HG02885 (cell line): ENCODE data around the gene CANX.
A peak's percentile ranks its signal among the peaks of the same experiment; 100 is the strongest.
"Not testable (repeated sequence)": the region's sequence is repeated elsewhere in the genome, so short reads cannot be mapped to it uniquely, and the experiment has no call there.

ENCODE experiments used
- ATAC-seq: cut with Tn5 transposase; IDR thresholded peaks from one replicate; pipeline ENCODE4 v1.9.1; 2021; ENCODE audit warnings: mild to moderate bottlenecking; ENCODE audit not compliant: unreplicated experiment, poor library complexity

The CANX gene

GRCh38 chr5:179698935-179699615 is at the start of gene CANX:
CANX (plus strand) TSS chr5:179698967; CDS start chr5:179705682, 6,715 bp downstream.
- no peak for ATAC-seq

- ATAC-seq, result not testable (repeated sequence)
These were observed 49.5 kb upstream of the CANX start for GRCh38 chr5:179649166-179649703.

GRCh38 chr5:179650245-179650644 is 48.5 kb upstream of the CANX start:
- ATAC-seq, result not testable (repeated sequence)

GRCh38 chr5:179653135-179653534 is 45.6 kb upstream of the CANX start:
- ATAC-seq, result not testable (repeated sequence)

GRCh38 chr5:179657302-179658178 is 41.2 kb upstream of the CANX start:
- ATAC-seq, result peak; percentile 90

- ATAC-seq, result peak; percentile 64
These were observed 40.4 kb upstream of the CANX start for GRCh38 chr5:179658179-179658856.

- not testable (repeated sequence) for ATAC-seq
These were observed 37.1 kb upstream of the CANX start for GRCh38 chr5:179661647-179662046.

- no peak for ATAC-seq
These were observed 30.4 kb upstream of the CANX start for GRCh38 chr5:179668391-179668790.

- peak; percentile 86 for ATAC-seq
These were observed 20.3 kb upstream of the CANX start for GRCh38 chr5:179678223-179679013.

- ATAC-seq, result peak; percentile 44
These were observed 19.6 kb upstream of the CANX start for GRCh38 chr5:179679014-179679674.

- no peak for ATAC-seq
These were observed 18.6 kb upstream of the CANX start for GRCh38 chr5:179680014-179680779.

- ATAC-seq, result no peak
These were observed 17.9 kb upstream of the CANX start, which contains the start of gene CBY3 for GRCh38 chr5:179680780-179681401. CBY3 (minus strand) TSS chr5:179681034; CDS start chr5:179680918, 116 bp downstream.

- ATAC-seq, result not testable (repeated sequence)
These were observed 9.6 kb upstream of the CANX start for GRCh38 chr5:179689212-179689611.

GRCh38 chr5:179694561-179694960 is 4.2 kb upstream of the CANX start:
- ATAC-seq, result no peak

GRCh38 chr5:179696603-179697002 is 2.2 kb upstream of the CANX start:
- no peak for ATAC-seq

GRCh38 chr5:179697108-179697507 is 1.7 kb upstream of the CANX start:
- no peak for ATAC-seq

- ATAC-seq, result not testable (repeated sequence)
These were observed 1.2 kb upstream of the CANX start for GRCh38 chr5:179697543-179697942.
